Endodermal cell (in vitro differentiated cells): ENCODE results near the gene APEH. TPM values are rescaled to one million over a fixed set of nuclear protein-coding genes. Genes with fewer than 3 reads are reported as not detected.
A peak's percentile ranks its signal among the peaks of the same experiment; 100 is the strongest.

ENCODE experiments used
- DNase-seq: peaks from one replicate; pipeline ENCODE4 v3.0.0-alpha.2; 2017
- H3K27ac ChIP-seq: 2 replicates; pipeline ENCODE4 v1.5.1; 2013; ENCODE audit warnings: mild to moderate bottlenecking, low read depth, low read length, moderate library complexity
- H3K27me3 ChIP-seq: 2 replicates; pipeline ENCODE4 v1.6.1; 2013; ENCODE audit warnings: mild to moderate bottlenecking, low read length, moderate library complexity; ENCODE audit not compliant: insufficient read depth, control insufficient read depth, poor library complexity, severe bottlenecking
- H3K36me3 ChIP-seq: 2 replicates; pipeline ENCODE4 v1.7.0; 2013; ENCODE audit warnings: mild to moderate bottlenecking, low read length, moderate library complexity; ENCODE audit not compliant: control insufficient read depth, insufficient read depth
- H3K4me1 ChIP-seq: one replicate; pipeline ENCODE4 v1.7.0; 2013; ENCODE audit warnings: low read length; ENCODE audit not compliant: control insufficient read depth, insufficient read depth
- H3K4me3 ChIP-seq: 2 replicates; pipeline ENCODE4 v1.5.1; 2013; ENCODE audit warnings: mild to moderate bottlenecking, low read length, moderate library complexity
- H3K9ac ChIP-seq: 2 replicates; pipeline ENCODE4 v1.6.1; 2013; ENCODE audit warnings: mild to moderate bottlenecking, low read length, moderate library complexity; ENCODE audit not compliant: poor library complexity, severe bottlenecking; ENCODE audit errors: extremely low read depth
- H3K9me3 ChIP-seq: 2 replicates; pipeline ENCODE4 v1.6.1; 2013; ENCODE audit warnings: mild to moderate bottlenecking, low read length, moderate library complexity; ENCODE audit not compliant: control insufficient read depth
- H3K27ac Mint-ChIP-seq: 2 replicates; pipeline ENCODE4 v1.8.0; 2020; ENCODE audit warnings: mixed read lengths
- H3K27me3 Mint-ChIP-seq: 2 replicates; pipeline ENCODE4 v1.8.0; 2021; ENCODE audit warnings: mild to moderate bottlenecking, mixed read lengths; ENCODE audit not compliant: insufficient read depth
- H3K36me3 Mint-ChIP-seq: 2 replicates; pipeline ENCODE4 v1.8.0; 2020; ENCODE audit warnings: low read depth, mixed read lengths
- H3K4me1 Mint-ChIP-seq: 2 replicates; pipeline ENCODE4 v1.8.0; 2020; ENCODE audit warnings: mixed read lengths
- H3K4me3 Mint-ChIP-seq: 2 replicates; pipeline ENCODE4 v1.8.0; 2020; ENCODE audit warnings: mild to moderate bottlenecking, moderate library complexity, mixed read lengths
- H3K9me3 Mint-ChIP-seq: 2 replicates; pipeline ENCODE4 v1.8.0; 2020; ENCODE audit warnings: mild to moderate bottlenecking, mixed read lengths
- WGBS, 2 experiments: methylation state at CpG; one replicate each; pipeline versions ENCODE4 v1.1.5 to v1.1.7; 2013; ENCODE audit warnings: missing lambda C conversion rate in 2 of 2, mixed read lengths in 1 of 2; ENCODE audit not compliant: insufficient coverage in 1 of 2, insufficient read length in 1 of 2; 5-methylcytosine and 5-hydroxymethylcytosine counted together
- total RNA-seq, 2 donors: library from RNA; stranded (reverse); fragmentation: NEBNext Ultra II Directional in 1 of 2; extraction: Animal tissue kit (Norgen Biotek cat#: 25700) in 1 of 2; gene quantifications; 2 replicates in 1 of 2; 3 replicates in 1 of 2; pipeline ENCODE4 v1.2.1, GENCODE V29; 2021
- TF ChIP-seq, protein P1 (sequence below): fragments of 200-600 bp; sonication (generic); conservative IDR thresholded peaks from 2 replicates; pipeline ENCODE4 v1.5.0; 2021; ENCODE audit warnings: antibody characterized with exemption, mild to moderate bottlenecking

The APEH gene
- total RNA-seq, 2 donors from 2014 or later, result 188 to 216 TPM

DNA sequence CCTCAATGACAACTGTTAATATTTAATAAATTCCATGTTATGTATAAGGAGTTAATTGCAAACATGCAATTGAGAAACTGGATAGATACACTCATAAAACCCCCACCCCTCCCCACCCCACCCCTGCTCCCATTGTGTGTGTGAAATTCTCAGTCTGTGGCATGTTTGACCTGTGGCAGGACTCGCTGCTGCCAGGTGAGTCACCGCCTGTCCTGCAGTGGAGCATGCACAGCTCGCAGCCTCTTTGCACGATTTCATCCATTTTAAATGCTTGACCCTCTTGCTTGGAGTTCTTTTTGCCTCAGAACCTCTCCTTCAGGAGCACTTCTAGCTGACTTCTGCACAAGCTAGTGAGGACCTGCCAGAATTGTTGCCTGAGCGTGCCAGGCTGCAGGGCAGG is 5.3 kb upstream of the APEH start:
- no peaks in the 10 kb centered on the region for H3K36me3 Mint-ChIP-seq
- TF ChIP-seq, protein P1, sequence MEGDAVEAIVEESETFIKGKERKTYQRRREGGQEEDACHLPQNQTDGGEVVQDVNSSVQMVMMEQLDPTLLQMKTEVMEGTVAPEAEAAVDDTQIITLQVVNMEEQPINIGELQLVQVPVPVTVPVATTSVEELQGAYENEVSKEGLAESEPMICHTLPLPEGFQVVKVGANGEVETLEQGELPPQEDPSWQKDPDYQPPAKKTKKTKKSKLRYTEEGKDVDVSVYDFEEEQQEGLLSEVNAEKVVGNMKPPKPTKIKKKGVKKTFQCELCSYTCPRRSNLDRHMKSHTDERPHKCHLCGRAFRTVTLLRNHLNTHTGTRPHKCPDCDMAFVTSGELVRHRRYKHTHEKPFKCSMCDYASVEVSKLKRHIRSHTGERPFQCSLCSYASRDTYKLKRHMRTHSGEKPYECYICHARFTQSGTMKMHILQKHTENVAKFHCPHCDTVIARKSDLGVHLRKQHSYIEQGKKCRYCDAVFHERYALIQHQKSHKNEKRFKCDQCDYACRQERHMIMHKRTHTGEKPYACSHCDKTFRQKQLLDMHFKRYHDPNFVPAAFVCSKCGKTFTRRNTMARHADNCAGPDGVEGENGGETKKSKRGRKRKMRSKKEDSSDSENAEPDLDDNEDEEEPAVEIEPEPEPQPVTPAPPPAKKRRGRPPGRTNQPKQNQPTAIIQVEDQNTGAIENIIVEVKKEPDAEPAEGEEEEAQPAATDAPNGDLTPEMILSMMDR, result no peak

DNA sequence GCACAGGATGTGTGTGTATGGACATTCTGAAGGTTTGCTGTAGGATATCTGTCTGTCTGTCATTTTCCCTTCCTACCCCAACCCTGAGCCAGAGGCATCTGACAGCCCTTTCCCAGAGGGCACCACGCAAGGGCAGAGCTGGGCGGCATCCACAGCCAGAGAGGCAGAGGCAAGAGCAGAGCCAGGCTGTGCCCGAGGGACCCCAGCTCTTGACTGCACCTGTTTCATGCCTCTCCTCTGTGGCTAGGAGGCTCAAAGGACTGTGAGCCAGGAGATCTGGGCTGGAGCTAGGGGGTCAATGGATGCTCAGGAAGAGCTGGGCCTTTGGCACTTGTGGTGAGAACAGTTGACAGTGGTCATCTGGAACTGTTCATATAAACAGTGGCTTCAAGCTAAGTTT is 4.8 kb upstream of the APEH start:
- H3K4me1 ChIP-seq, result no peaks in the 10 kb centered on the region
- 90 to 100% methylated on average over 2 to 3 of the region's 3 CpGs for WGBS, 2 experiments
- H3K36me3 Mint-ChIP-seq, result no peaks in the 10 kb centered on the region

More for the DNA sequence above, 5.3 kb upstream of the APEH start:
- DNase-seq, result no peak
- no peak overlapping the region for H3K4me3 Mint-ChIP-seq
- no peaks in the 10 kb centered on the region for H3K27me3 Mint-ChIP-seq
- no peak overlapping the region for H3K9ac ChIP-seq
- H3K36me3 ChIP-seq, result no peaks in the 10 kb centered on the region
- no peaks in the 10 kb centered on the region for H3K9me3 Mint-ChIP-seq
- no peaks in the 10 kb centered on the region for H3K4me1 ChIP-seq
- no peak overlapping the region for H3K27ac Mint-ChIP-seq
- WGBS, 2 experiments, result 83 to 87% methylated on average over 5 of the region's 5 CpGs
- H3K27me3 ChIP-seq, result no peaks in the 10 kb centered on the region
- H3K4me1 Mint-ChIP-seq, result peaks cover 16% of the 10 kb centered on the region
- H3K9me3 ChIP-seq, result no peaks in the 10 kb centered on the region
- no peak overlapping the region for H3K27ac ChIP-seq
- H3K4me3 ChIP-seq, result no peak overlapping the region

DNA sequence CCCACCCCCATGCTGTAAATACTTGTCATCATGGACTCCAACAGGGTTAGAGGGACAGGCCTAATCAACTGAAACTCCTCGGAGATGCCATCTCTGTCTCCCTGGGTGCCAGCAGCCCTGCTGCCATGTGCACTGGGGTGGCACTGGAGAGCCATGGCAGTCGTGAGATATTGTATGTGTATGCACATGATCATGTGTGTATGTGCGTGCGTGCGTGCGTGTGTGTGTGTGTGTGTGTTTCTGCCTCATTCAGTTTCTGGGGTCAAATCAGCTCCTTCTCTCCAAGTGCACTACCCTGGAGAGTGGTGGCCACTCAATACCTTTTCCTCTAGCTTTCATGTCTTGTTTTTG is 3.2 kb upstream of the APEH start:
- Histone ChIP-seq H3K4me3 (no peak overlapping the region), H3K9ac (no peak overlapping the region), H3K27ac (no peak overlapping the region), H3K9me3 (no peaks in the 10 kb centered on the region), H3K4me1 (peaks cover 3% of the 10 kb centered on the region), H3K36me3 (peaks cover 5% of the 10 kb centered on the region), H3K27me3 (no peaks in the 10 kb centered on the region)
- Mint-ChIP-seq H3K27me3 (no peaks in the 10 kb centered on the region), H3K9me3 (no peaks in the 10 kb centered on the region), H3K4me1 (peaks cover 22% of the 10 kb centered on the region), H3K27ac (peak overlapping the region; percentile 64), H3K36me3 (peaks cover 5% of the 10 kb centered on the region), H3K4me3 (no peak overlapping the region)
- TF ChIP-seq, protein P1, result no peak
- WGBS, 2 experiments, result 70 to 100% methylated on average over 1 to 6 of the region's 6 CpGs
- no peak for DNase-seq

More for the DNA sequence above, 4.8 kb upstream of the APEH start:
- Histone ChIP-seq H3K36me3 (no peaks in the 10 kb centered on the region), H3K9me3 (no peaks in the 10 kb centered on the region), H3K27ac (no peak overlapping the region), H3K27me3 (no peaks in the 10 kb centered on the region), H3K9ac (no peak overlapping the region), H3K4me3 (no peak overlapping the region)
- Mint-ChIP-seq H3K27me3 (no peaks in the 10 kb centered on the region), H3K4me3 (no peak overlapping the region), H3K9me3 (no peaks in the 10 kb centered on the region), H3K4me1 (peaks cover 16% of the 10 kb centered on the region), H3K27ac (no peak overlapping the region)
- TF ChIP-seq, protein P1, result no peak
- no peak for DNase-seq
